Breast epithelium (tissue), 3 donors: ENCODE measurements around the gene NME4.
"Not testable (repeated sequence)": the region's sequence is repeated elsewhere in the genome, so short reads cannot be mapped to it uniquely, and the experiment has no call there.

Experiments
- POLR2A ChIP-seq: fragments of 450-650 bp; IDR thresholded peaks from one replicate; pipeline ENCODE4 v1.6.1; 2016; ENCODE audit warnings: antibody characterized with exemption, mild to moderate bottlenecking, moderate library complexity
- POLR2AphosphoS5 ChIP-seq, 3 donors: sonication (generic); formaldehyde crosslinking; IDR thresholded peaks; one replicate each; pipeline ENCODE4 v1.6.1; 2017; ENCODE audit warnings: antibody characterized with exemption in 3 of 3
- TF ChIP-seq, protein P1 (sequence below), 3 donors: fragments of 450-650 bp; IDR thresholded peaks; one replicate each; pipeline ENCODE4 v1.5.1; 2016 to 2017; ENCODE audit warnings: antibody characterized with exemption in 3 of 3, mild to moderate bottlenecking in 3 of 3, moderate library complexity in 3 of 3

DNA sequence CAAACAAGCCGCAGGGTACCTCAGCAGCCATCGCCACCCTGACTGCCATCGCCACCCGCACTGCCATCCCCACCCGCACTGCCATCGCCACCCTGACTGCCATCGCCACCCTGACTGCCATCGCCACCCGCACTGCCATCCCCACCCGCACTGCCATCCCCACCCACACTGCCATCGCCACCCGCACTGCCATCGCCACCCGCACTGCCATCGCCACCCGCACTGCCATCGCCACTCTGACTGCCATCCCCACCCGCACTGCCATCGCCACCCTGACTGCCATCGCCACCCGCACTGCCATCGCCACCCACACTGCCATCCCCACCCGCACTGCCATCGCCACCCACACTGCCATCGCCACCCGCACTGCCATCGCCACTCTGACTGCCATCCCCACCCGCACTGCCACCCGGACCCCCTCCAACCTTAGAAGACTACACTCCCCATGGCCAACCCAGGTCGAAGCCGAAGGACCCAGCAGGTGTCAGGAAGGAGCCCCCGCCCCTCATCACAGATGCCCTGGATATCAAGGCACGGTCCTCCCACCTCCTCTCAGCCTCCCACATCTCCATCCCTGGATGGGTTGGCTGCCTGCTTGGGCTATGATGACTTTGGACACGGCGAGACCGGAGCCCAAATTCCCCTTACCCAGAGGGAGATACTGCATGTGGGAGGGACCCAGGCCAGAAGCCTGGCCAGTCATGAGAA is 18.7 kb upstream of the NME4 start:
- TF ChIP-seq, protein P1, sequence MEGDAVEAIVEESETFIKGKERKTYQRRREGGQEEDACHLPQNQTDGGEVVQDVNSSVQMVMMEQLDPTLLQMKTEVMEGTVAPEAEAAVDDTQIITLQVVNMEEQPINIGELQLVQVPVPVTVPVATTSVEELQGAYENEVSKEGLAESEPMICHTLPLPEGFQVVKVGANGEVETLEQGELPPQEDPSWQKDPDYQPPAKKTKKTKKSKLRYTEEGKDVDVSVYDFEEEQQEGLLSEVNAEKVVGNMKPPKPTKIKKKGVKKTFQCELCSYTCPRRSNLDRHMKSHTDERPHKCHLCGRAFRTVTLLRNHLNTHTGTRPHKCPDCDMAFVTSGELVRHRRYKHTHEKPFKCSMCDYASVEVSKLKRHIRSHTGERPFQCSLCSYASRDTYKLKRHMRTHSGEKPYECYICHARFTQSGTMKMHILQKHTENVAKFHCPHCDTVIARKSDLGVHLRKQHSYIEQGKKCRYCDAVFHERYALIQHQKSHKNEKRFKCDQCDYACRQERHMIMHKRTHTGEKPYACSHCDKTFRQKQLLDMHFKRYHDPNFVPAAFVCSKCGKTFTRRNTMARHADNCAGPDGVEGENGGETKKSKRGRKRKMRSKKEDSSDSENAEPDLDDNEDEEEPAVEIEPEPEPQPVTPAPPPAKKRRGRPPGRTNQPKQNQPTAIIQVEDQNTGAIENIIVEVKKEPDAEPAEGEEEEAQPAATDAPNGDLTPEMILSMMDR (IDR thresholded peaks at IDR 0.05): not testable (repeated sequence)
- not testable (repeated sequence) for TF ChIP-seq POLR2AphosphoS5 (IDR thresholded peaks at IDR 0.05); POLR2A
